NB4 (cell line): ENCODE measurements around the gene PIEZO2.

ENCODE experiments used
- POLR2A ChIP-seq: IDR thresholded peaks from 2 replicates; pipeline ENCODE4 v1.6.1; 2011; ENCODE audit warnings: mild to moderate bottlenecking; ENCODE audit not compliant: insufficient read length; ENCODE audit errors: extremely low read depth
- TF ChIP-seq, protein P1 (sequence below): IDR thresholded peaks from one replicate; pipeline ENCODE4 v1.5.1; 2012; ENCODE audit warnings: low read depth, low read length

DNA sequence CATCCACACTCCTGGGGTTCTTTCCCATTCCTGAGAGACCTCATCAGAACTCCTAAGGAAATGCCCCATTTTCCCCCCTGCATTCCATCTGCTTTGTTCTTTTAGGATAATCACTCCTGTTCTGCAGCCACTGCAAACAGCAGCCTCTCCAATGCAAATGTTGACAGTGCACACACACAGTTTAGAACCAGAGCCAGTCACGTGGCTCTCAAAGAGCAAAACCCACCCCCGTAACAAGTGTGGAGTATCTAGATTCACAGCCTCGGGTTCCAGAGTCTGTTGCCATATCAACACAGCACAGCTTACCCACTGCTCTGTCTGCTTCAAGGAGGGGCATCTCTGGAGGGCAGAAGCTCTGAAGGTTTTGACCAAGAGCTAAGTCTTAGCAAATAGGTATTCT lies 443.6 kb downstream of the PIEZO2 start:
- TF ChIP-seq, protein P1, sequence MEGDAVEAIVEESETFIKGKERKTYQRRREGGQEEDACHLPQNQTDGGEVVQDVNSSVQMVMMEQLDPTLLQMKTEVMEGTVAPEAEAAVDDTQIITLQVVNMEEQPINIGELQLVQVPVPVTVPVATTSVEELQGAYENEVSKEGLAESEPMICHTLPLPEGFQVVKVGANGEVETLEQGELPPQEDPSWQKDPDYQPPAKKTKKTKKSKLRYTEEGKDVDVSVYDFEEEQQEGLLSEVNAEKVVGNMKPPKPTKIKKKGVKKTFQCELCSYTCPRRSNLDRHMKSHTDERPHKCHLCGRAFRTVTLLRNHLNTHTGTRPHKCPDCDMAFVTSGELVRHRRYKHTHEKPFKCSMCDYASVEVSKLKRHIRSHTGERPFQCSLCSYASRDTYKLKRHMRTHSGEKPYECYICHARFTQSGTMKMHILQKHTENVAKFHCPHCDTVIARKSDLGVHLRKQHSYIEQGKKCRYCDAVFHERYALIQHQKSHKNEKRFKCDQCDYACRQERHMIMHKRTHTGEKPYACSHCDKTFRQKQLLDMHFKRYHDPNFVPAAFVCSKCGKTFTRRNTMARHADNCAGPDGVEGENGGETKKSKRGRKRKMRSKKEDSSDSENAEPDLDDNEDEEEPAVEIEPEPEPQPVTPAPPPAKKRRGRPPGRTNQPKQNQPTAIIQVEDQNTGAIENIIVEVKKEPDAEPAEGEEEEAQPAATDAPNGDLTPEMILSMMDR, result no peak
- no peak for TF ChIP-seq POLR2A
